Activated T-helper 2 cell treated with anti-CD3 and anti-CD28 coated beads, Interferon-gamma antibody, Interleukin-2, Interleukin-4, amounts not matched to agents 10 μg/mL and 5 μg/mL and 100 μg/mL, durations not matched to agents 14 hours and 24 hours and 36 hours (primary cell): ENCODE results near the gene TES. TPM values are rescaled to one million over a fixed set of nuclear protein-coding genes. Genes with fewer than 3 reads are reported as not detected.
"Not testable (repeated sequence)": the region's sequence is repeated elsewhere in the genome, so short reads cannot be mapped to it uniquely, and the experiment has no call there.

ENCODE experiments used
- DNase-seq: peaks from one replicate; pipeline ENCODE4 v3.0.0; 2021; ENCODE audit warnings: low spot score
- H3K27ac Mint-ChIP-seq: one replicate; pipeline ENCODE4 v1.8.0; 2021; ENCODE audit warnings: mixed read lengths
- H3K27me3 Mint-ChIP-seq: one replicate; pipeline ENCODE4 v1.8.0; 2021; ENCODE audit warnings: low read depth, mixed read lengths
- H3K36me3 Mint-ChIP-seq: one replicate; pipeline ENCODE4 v1.8.0; 2021; ENCODE audit warnings: low read depth, mixed read lengths
- H3K4me1 Mint-ChIP-seq: one replicate; pipeline ENCODE4 v1.8.0; 2021; ENCODE audit warnings: low read depth, mixed read lengths
- H3K4me3 Mint-ChIP-seq: one replicate; pipeline ENCODE4 v1.8.0; 2021; ENCODE audit warnings: low read depth, mild to moderate bottlenecking, moderate library complexity, mixed read lengths
- H3K9me3 Mint-ChIP-seq: one replicate; pipeline ENCODE4 v1.8.0; 2021; ENCODE audit warnings: mixed read lengths
- intact Hi-C: fragments of 100-400 bp; cut with micrococcal nuclease; formaldehyde crosslinking; loops from one replicate; pipeline ENCODE4 v1.15.1; 2023
- total RNA-seq: library from RNA; stranded (reverse); gene quantifications from 2 replicates; pipeline ENCODE4 v1.2.3, GENCODE V29; 2022

TES gene
- total RNA-seq, 1 donor from 2014 or later, result 44.3 TPM

- intact Hi-C loops, result no loop called here
- Mint-ChIP-seq H3K4me1 (peaks cover 5% of the 10 kb centered on the region), H3K9me3 (no peaks in the 10 kb centered on the region), H3K27me3 (peaks cover 10% of the 10 kb centered on the region), H3K36me3 (no peaks in the 10 kb centered on the region), H3K27ac (no peak overlapping the region), H3K4me3 (no peak overlapping the region)
- DNase-seq, result no peak
Observed at GRCh38 chr7:116284390-116284789, 74.1 kb downstream of the TES start.

GRCh38 chr7:116285252-116285651 lies 74.9 kb downstream of the TES start:
- peaks cover 10% of the 10 kb centered on the region for H3K27me3 Mint-ChIP-seq
- peaks cover 5% of the 10 kb centered on the region for H3K4me1 Mint-ChIP-seq
- no peak overlapping the region for H3K27ac Mint-ChIP-seq
- intact Hi-C loops, result no loop called here
- H3K4me3 Mint-ChIP-seq, result no peak overlapping the region
- no peaks in the 10 kb centered on the region for H3K9me3 Mint-ChIP-seq
- no peak for DNase-seq
- no peaks in the 10 kb centered on the region for H3K36me3 Mint-ChIP-seq

- no peak overlapping the region for H3K27ac Mint-ChIP-seq
- no peak overlapping the region for H3K4me3 Mint-ChIP-seq
- H3K27me3 Mint-ChIP-seq, result peaks cover 15% of the 10 kb centered on the region
- H3K36me3 Mint-ChIP-seq, result no peaks in the 10 kb centered on the region
- no peaks in the 10 kb centered on the region for H3K9me3 Mint-ChIP-seq
- DNase-seq, result no peak
- intact Hi-C loops, result no loop called here
- no peaks in the 10 kb centered on the region for H3K4me1 Mint-ChIP-seq
Observed at GRCh38 chr7:116290740-116291139, 80.4 kb downstream of the TES start.

- H3K9me3 Mint-ChIP-seq, result no peaks in the 10 kb centered on the region
- H3K27ac Mint-ChIP-seq, result no peak overlapping the region
- H3K36me3 Mint-ChIP-seq, result no peaks in the 10 kb centered on the region
Observed at GRCh38 chr7:116291937-116292336, 81.6 kb downstream of the TES start.

GRCh38 chr7:116292381-116292780 lies 82.0 kb downstream of the TES start:
- Mint-ChIP-seq H3K36me3 (no peaks in the 10 kb centered on the region), H3K4me3 (no peak overlapping the region), H3K4me1 (no peaks in the 10 kb centered on the region), H3K27me3 (peaks cover 18% of the 10 kb centered on the region), H3K27ac (no peak overlapping the region), H3K9me3 (no peaks in the 10 kb centered on the region)
- intact Hi-C loops, result no loop called here
- DNase-seq, result no peak

More at GRCh38 chr7:116291937-116292336, 81.6 kb downstream of the TES start:
- no peak overlapping the region for H3K4me3 Mint-ChIP-seq
- no peaks in the 10 kb centered on the region for H3K4me1 Mint-ChIP-seq
- peaks cover 16% of the 10 kb centered on the region for H3K27me3 Mint-ChIP-seq
- intact Hi-C loops, result no loop called here
- no peak for DNase-seq

- no peak overlapping the region for H3K4me3 Mint-ChIP-seq
- H3K4me1 Mint-ChIP-seq, result no peaks in the 10 kb centered on the region
- no peak for DNase-seq
- H3K36me3 Mint-ChIP-seq, result no peaks in the 10 kb centered on the region
- intact Hi-C loops, result no loop called here
- H3K27ac Mint-ChIP-seq, result no peak overlapping the region
- no peaks in the 10 kb centered on the region for H3K9me3 Mint-ChIP-seq
- H3K27me3 Mint-ChIP-seq, result peaks cover 20% of the 10 kb centered on the region
Observed at GRCh38 chr7:116293139-116293538, 82.8 kb downstream of the TES start.

- Mint-ChIP-seq H3K4me1 (no peaks in the 10 kb centered on the region), H3K27ac (no peak overlapping the region), H3K4me3 (no peak overlapping the region), H3K36me3 (no peaks in the 10 kb centered on the region), H3K27me3 (peaks cover 20% of the 10 kb centered on the region), H3K9me3 (no peaks in the 10 kb centered on the region)
- intact Hi-C loops, result no loop called here
- no peak for DNase-seq
Observed at GRCh38 chr7:116293633-116294032, 83.3 kb downstream of the TES start.

GRCh38 chr7:116295903-116296302 lies 85.6 kb downstream of the TES start:
- H3K9me3 Mint-ChIP-seq, DNase-seq, H3K4me3 Mint-ChIP-seq, H3K27ac Mint-ChIP-seq, H3K36me3 Mint-ChIP-seq, H3K4me1 Mint-ChIP-seq, intact Hi-C loops: not testable (repeated sequence)
- peaks cover 21% of the 10 kb centered on the region for H3K27me3 Mint-ChIP-seq

GRCh38 chr7:116298055-116298454 lies 87.7 kb downstream of the TES start:
- H3K27ac Mint-ChIP-seq, result no peak overlapping the region
- H3K4me3 Mint-ChIP-seq, result no peak overlapping the region
- no peaks in the 10 kb centered on the region for H3K9me3 Mint-ChIP-seq
- H3K4me1 Mint-ChIP-seq, result no peaks in the 10 kb centered on the region
- H3K36me3 Mint-ChIP-seq, result no peaks in the 10 kb centered on the region
- intact Hi-C loops, result no loop called here
- DNase-seq, result no peak
- peaks cover 14% of the 10 kb centered on the region for H3K27me3 Mint-ChIP-seq

GRCh38 chr7:116298576-116298975 lies 88.2 kb downstream of the TES start:
- Mint-ChIP-seq H3K4me3 (no peak overlapping the region), H3K27me3 (peaks cover 16% of the 10 kb centered on the region), H3K9me3 (no peaks in the 10 kb centered on the region), H3K4me1 (no peaks in the 10 kb centered on the region), H3K27ac (no peak overlapping the region), H3K36me3 (no peaks in the 10 kb centered on the region)
- DNase-seq, result no peak
- intact Hi-C loops, result no loop called here

- Mint-ChIP-seq H3K27ac (no peak overlapping the region), H3K27me3 (peaks cover 10% of the 10 kb centered on the region), H3K36me3 (no peaks in the 10 kb centered on the region), H3K4me1 (no peaks in the 10 kb centered on the region), H3K4me3 (no peak overlapping the region), H3K9me3 (no peaks in the 10 kb centered on the region)
- intact Hi-C loops, result no loop called here
- DNase-seq, result no peak
Observed at GRCh38 chr7:116305485-116306408, 95.4 kb downstream of the TES start.

GRCh38 chr7:116306409-116307048 lies 96.2 kb downstream of the TES start:
- no peak for DNase-seq
- H3K4me3 Mint-ChIP-seq, result no peak overlapping the region
- H3K27ac Mint-ChIP-seq, result no peak overlapping the region
- H3K36me3 Mint-ChIP-seq, result no peaks in the 10 kb centered on the region
- intact Hi-C loops, result no loop called here
- H3K9me3 Mint-ChIP-seq, result no peaks in the 10 kb centered on the region
- H3K27me3 Mint-ChIP-seq, result peaks cover 10% of the 10 kb centered on the region
- no peaks in the 10 kb centered on the region for H3K4me1 Mint-ChIP-seq

GRCh38 chr7:116307253-116307652 lies 96.9 kb downstream of the TES start:
- intact Hi-C loops, result no loop called here
- no peaks in the 10 kb centered on the region for H3K9me3 Mint-ChIP-seq

More at GRCh38 chr7:116307253-116307652, 96.9 kb downstream of the TES start:
- Mint-ChIP-seq H3K36me3 (no peaks in the 10 kb centered on the region), H3K27ac (no peak overlapping the region), H3K4me3 (no peak overlapping the region), H3K4me1 (no peaks in the 10 kb centered on the region), H3K27me3 (peaks cover 10% of the 10 kb centered on the region)
- no peak for DNase-seq
